Subcutaneous abdominal adipose tissue (tissue), 5 donors: ENCODE measurements around the gene RALB.
A peak's percentile ranks its signal among the peaks of the same experiment; 100 is the strongest.

Source experiments
- H3K27ac ChIP-seq: one replicate; pipeline ENCODE4 v1.7.0; 2013; ENCODE audit warnings: low read depth, mild to moderate bottlenecking, inconsistent platforms, low read length, moderate library complexity
- H3K27me3 ChIP-seq, 5 donors: one replicate each; pipeline ENCODE4 v1.7.0; 2013; ENCODE audit warnings: low read length in 5 of 5, inconsistent platforms in 1 of 5; ENCODE audit not compliant: control insufficient read depth in 5 of 5, insufficient read depth in 4 of 5
- H3K36me3 ChIP-seq, 5 donors: one replicate each; pipeline ENCODE4 v1.7.0; 2013; ENCODE audit warnings: low read length in 5 of 5; ENCODE audit not compliant: control insufficient read depth in 5 of 5, insufficient read depth in 5 of 5
- H3K4me1 ChIP-seq, 5 donors: one replicate each; pipeline ENCODE4 v1.7.0; 2013; ENCODE audit warnings: low read length in 5 of 5, mild to moderate bottlenecking in 3 of 5, moderate library complexity in 1 of 5; ENCODE audit not compliant: control insufficient read depth in 5 of 5, insufficient read depth in 5 of 5
- H3K4me3 ChIP-seq, 5 donors: one replicate each; pipeline ENCODE4 v1.7.0; 2013; ENCODE audit warnings: low read length in 5 of 5, low read depth in 1 of 5
- H3K9ac ChIP-seq, 5 donors: one replicate each; pipeline ENCODE4 v1.7.0; 2013; ENCODE audit warnings: low read length in 5 of 5, mild to moderate bottlenecking in 4 of 5, moderate library complexity in 3 of 5
- H3K9me3 ChIP-seq, 5 donors: one replicate each; pipeline ENCODE4 v1.7.0; 2013; ENCODE audit warnings: low read length in 5 of 5; ENCODE audit not compliant: control insufficient read depth in 5 of 5
- donor health status: healthy.
- donor health status: healthy.
- donor health status: healthy.
- donor health status: healthy.
- donor health status: healthy.

RALB gene

DNA sequence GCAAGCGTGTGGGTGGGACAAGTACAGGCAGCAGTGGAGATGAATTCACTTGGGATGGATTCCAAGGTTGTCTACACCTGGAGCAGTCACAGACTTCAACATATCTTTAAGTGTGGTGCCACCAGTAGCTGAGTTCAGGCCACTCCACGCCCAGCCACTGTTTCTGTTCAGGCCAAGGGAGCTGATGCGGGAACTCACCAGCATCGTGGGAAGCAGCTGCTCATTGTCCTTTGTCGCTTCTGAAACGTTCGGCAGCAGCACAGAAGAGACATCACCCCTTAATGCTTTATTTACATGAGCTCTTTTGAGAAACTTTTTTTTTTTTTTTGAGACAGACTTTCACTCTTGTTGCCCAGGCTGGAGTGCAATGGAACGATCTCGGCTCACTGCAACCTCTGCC lies 73.4 kb downstream of the RALB start:
- Histone ChIP-seq H3K27ac (no peak overlapping the region), H3K9ac (no peak overlapping the region), H3K27me3 (peaks cover 0 to 3% (median 0%) of the 10 kb centered on the region in 5 donors), H3K4me3 (no peak overlapping the region), H3K4me1 (peaks cover 5 to 17% (median 12%) of the 10 kb centered on the region in 5 donors), H3K9me3 (no peaks in the 10 kb centered on the region), H3K36me3 (no peaks in the 10 kb centered on the region)

DNA sequence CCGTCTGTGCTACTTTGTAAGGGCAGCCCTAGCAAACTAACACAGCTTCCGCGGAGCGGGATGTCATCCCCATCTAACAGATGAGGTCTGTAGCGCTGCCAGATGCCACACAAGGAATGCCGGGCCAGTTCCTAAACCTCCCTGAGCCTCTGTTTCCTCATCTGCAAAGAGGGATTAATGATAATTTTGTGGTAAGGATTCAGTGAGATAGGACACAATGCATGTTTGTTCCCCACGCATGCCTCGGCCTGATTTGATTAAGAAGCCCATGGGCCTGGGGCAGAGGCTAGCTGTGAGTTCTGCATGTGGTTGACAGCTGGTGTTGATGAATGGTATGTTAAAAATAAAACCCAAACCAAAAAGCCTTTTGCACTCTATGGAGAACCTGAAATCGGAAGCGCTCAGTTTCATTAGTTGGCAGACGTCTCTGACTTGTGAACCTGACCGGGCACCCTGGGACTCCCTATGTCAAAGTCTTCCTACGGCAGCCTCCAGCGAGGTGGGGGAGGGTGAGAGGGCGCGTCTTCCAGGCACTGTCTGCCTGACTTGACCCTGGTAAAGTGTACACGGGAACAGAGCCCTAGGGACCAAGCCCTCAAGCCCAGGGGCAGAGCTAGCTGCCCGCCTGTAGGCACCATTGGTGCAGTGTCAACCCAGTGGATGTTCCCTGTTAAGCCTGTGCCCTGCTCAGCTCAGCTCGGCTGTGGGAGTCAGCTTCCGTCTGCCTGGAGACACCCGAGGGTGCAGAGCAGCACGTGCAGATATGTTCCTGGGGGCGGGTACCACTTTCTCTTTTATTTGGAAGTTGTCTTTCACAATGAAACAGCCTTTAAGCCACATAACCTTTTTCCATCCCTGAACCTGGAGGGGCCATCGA lies 78.5 kb downstream of the RALB start:
- no peaks in the 10 kb centered on the region for H3K36me3 ChIP-seq

DNA sequence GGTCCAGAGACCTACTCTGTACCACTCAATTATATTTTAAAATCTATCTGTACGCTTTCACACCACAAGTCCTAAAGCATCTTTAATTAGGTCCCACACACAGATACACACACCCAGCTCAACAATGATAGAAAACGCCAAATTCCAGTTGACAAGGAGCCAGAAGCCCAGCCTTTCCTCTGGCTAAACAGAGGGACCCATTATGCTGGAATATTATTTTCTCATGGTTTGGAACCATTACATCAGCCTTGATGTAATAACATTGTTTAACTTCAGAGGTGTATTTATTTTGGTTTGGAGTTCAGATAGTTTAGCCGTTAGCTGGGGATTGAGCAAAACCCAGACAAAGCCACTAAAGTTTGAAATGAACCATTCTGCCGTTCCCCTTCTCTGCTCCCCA lies 79.3 kb downstream of the RALB start:
- Histone ChIP-seq H3K9me3 (peaks cover 0 to 4% (median 4%) of the 10 kb centered on the region in 5 donors), H3K27ac (no peak overlapping the region), H3K9ac (no peak overlapping the region), H3K27me3 (peaks cover 0 to 9% (median 0%) of the 10 kb centered on the region in 5 donors), H3K36me3 (no peaks in the 10 kb centered on the region), H3K4me1 (no peaks in the 10 kb centered on the region), H3K4me3 (no peak overlapping the region)

More for the DNA sequence above, 78.5 kb downstream of the RALB start:
- no peaks in the 10 kb centered on the region for H3K4me1 ChIP-seq
- H3K9me3 ChIP-seq: peaks cover 0 to 4% (median 4%) of the 10 kb centered on the region in 5 donors
- no peak overlapping the region for H3K27ac ChIP-seq
- H3K4me3 ChIP-seq: no peak overlapping the region
- H3K27me3 ChIP-seq: peaks cover 0 to 6% (median 0%) of the 10 kb centered on the region in 5 donors
- no peak overlapping the region for H3K9ac ChIP-seq

DNA sequence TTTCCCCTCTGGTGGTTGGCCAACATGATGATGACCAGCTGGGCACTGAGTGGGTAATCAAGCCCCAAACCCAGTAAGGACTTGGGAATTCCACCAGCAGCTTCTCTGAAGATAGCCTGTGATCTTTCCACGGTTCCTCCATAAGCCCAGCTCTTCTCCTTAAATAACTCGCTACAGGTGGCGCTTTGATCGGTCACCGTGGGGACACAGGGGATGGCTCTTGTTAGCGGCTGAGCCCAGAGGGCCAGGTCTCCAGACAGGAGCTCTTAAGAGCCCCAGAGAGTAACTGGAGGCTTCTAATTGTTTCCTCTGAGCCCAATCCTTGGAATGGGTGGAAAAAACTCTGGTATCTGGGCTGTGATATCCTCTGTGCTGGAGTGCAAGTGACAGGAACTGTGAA lies 79.7 kb downstream of the RALB start:
- H3K9me3 ChIP-seq: peaks cover 0 to 4% (median 4%) of the 10 kb centered on the region in 5 donors
- peaks cover 0 to 9% (median 0%) of the 10 kb centered on the region in 5 donors for H3K27me3 ChIP-seq
- H3K4me3 ChIP-seq: no peak overlapping the region
- no peak overlapping the region for H3K9ac ChIP-seq
- no peak overlapping the region for H3K27ac ChIP-seq
- no peaks in the 10 kb centered on the region for H3K36me3 ChIP-seq
- H3K4me1 ChIP-seq: no peaks in the 10 kb centered on the region

DNA sequence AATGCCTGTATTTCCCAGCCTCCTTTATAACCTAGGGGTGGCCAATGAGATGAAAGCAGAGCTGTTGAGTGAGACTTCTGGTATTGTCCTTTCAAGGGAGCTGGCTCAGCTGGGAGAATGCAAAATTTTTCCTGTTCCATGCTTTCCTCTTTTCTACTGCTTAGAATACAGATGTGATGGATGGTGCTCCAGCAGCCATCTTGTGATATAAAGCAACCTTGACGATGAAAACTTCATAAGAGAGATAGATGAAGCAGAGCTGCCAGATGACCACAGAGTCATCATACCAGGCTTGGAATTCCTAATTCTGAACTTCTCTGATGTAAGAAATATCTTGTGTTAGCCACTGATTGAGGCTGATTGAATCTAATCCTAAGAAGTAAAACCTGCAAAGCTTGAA lies 81.4 kb downstream of the RALB start:
- Histone ChIP-seq H3K4me3 (no peak overlapping the region), H3K9ac (no peak overlapping the region), H3K27me3 (peaks cover 0 to 9% (median 0%) of the 10 kb centered on the region in 5 donors), H3K27ac (no peak overlapping the region), H3K4me1 (no peaks in the 10 kb centered on the region), H3K9me3 (peaks cover 0 to 4% (median 4%) of the 10 kb centered on the region in 5 donors), H3K36me3 (no peaks in the 10 kb centered on the region)

DNA sequence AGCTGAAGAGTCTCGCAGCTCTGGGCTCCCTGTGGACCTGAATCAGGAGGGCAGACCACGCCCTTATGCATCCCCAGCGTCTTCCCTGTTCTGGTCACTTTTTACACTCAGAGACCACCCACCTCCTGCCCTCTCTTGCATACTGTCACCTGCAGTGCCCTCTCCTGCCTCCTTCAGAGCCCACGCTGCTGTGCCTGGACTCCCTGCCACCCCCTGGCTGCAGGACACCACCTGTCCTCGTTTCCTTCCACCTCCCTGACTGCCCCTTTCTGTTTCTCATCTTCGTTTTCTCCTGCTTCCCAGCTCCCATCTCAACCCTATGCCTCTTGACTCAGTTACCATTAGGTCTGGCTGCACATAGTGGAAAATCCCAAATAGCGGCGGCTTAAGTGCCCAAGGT lies 84.1 kb downstream of the RALB start:
- Histone ChIP-seq H3K4me1 (no peaks in the 10 kb centered on the region), H3K27me3 (peaks cover 0 to 13% (median 0%) of the 10 kb centered on the region in 5 donors)

DNA sequence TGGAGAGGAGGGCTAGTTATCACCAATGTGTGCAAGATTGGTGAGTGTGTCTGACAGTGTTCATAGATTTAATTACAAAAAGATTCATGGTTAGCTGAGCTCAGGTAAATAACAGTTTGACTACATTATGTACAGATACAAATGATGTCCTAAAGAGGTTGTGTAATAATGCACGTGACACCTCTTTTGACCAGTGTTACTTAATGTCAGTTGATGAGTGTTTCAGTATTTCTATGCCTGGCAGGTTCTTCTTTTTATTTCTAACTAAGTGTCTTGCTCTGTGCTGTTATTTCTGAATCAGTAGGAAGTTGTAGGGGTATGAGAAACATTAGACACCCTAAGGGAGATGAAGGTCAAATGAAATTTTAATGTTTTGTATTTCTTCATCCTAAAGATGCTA lies 85.4 kb downstream of the RALB start:
- H3K36me3 ChIP-seq: no peaks in the 10 kb centered on the region
- H3K9me3 ChIP-seq: peaks cover 0 to 4% (median 4%) of the 10 kb centered on the region in 5 donors
- peaks cover 0 to 16% (median 0%) of the 10 kb centered on the region in 5 donors for H3K27me3 ChIP-seq
- H3K9ac ChIP-seq: no peak overlapping the region
- peaks cover 0 to 7% (median under 1%) of the 10 kb centered on the region in 5 donors for H3K4me1 ChIP-seq
- no peak overlapping the region for H3K4me3 ChIP-seq
- no peak overlapping the region for H3K27ac ChIP-seq

More for the DNA sequence above, 84.1 kb downstream of the RALB start:
- no peak overlapping the region for H3K4me3 ChIP-seq
- no peak overlapping the region for H3K9ac ChIP-seq
- H3K36me3 ChIP-seq: no peaks in the 10 kb centered on the region
- peaks cover 0 to 4% (median 4%) of the 10 kb centered on the region in 5 donors for H3K9me3 ChIP-seq
- no peak overlapping the region for H3K27ac ChIP-seq

DNA sequence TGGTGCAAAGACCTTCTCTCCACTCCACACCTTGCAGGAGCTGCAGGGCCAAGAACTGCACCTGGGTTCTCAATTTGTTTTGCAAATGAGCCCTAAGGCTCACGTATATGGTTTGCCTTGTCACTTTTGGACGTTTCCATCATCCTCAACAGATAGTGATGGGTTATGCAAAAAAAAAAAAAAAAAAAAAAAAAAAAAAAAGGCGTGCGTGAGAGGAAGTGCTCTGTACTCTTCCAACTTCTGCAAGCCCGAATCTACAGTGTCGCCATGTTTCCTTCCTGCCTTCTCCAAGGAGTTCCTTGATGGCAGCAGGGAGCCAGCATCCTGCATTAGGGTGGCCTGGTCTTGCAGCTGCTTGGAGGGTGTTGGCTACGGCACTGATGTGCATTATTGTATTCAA lies 89.3 kb downstream of the RALB start:
- Histone ChIP-seq H3K9me3 (no peaks in the 10 kb centered on the region), H3K27ac (no peak overlapping the region), H3K36me3 (no peaks in the 10 kb centered on the region), H3K9ac (no peak overlapping the region), H3K27me3 (peaks cover 0 to 13% (median 0%) of the 10 kb centered on the region in 5 donors), H3K4me1 (peaks cover 4 to 35% (median 21%) of the 10 kb centered on the region in 5 donors), H3K4me3 (no peak overlapping the region)

DNA sequence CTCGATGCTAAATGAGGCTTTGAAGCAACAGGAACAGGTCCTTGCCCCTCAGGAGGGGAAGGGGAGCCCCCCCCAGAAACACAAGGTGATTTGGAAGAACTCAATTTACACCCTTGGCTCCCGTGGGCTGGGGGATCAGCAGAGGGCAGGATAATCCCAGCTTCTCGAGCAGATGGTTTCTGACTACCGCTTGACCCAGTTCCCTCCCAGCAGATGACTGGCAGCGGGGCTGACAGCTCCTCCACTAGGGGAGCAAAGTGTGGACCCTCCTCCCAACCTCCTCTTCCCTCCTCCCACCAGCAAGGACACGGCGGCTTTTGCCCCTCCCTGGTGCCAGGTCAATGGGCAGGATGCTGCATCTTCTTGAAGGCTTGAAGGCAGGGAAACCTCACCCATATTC lies 89.8 kb downstream of the RALB start:
- Histone ChIP-seq H3K27me3 (peaks cover 0 to 13% (median 0%) of the 10 kb centered on the region in 5 donors), H3K9ac (no peak overlapping the region)

DNA sequence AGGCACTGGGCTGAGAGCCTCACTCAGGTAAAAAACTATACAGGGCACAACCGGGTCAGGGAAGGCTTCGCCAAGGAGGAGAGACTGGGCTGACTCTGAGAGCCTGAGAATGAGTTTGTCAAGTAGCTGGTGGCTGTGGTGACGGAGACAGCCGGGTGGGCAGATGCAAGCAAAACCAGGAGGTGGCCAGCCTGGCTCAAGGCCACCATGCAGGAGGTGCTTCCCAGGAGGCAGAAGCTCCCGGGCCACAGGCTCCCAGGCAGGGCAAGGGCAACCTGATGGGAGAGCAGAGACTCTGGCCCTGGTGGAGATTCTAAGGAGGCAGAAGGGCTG lies 90.4 kb downstream of the RALB start:
- Histone ChIP-seq H3K27me3 (peaks cover 0 to 13% (median 0%) of the 10 kb centered on the region in 5 donors), H3K4me1 (peaks cover 4 to 46% (median 31%) of the 10 kb centered on the region in 5 donors)

More for the DNA sequence above, 89.8 kb downstream of the RALB start:
- Histone ChIP-seq H3K4me3 (no peak overlapping the region), H3K36me3 (no peaks in the 10 kb centered on the region), H3K4me1 (peaks cover 4 to 40% (median 25%) of the 10 kb centered on the region in 5 donors), H3K9me3 (no peaks in the 10 kb centered on the region), H3K27ac (no peak overlapping the region)

More for the DNA sequence above, 90.4 kb downstream of the RALB start:
- Histone ChIP-seq H3K9ac (peak overlapping the region in 2 of 5 donors; percentile 1 to 33), H3K36me3 (no peaks in the 10 kb centered on the region), H3K4me3 (peak overlapping the region in 1 of 5 donors; percentile 79), H3K27ac (peak overlapping the region; percentile 84), H3K9me3 (no peaks in the 10 kb centered on the region)
